ENCODE data around the gene GPC2. TPM values are rescaled to one million over a fixed set of nuclear protein-coding genes. Genes with fewer than 3 reads are reported as not detected.

GPC2 gene
- total RNA-seq, 2 experiments from 2014 or later, result 5.3 to 6.1 TPM

GRCh38 chr7:100157334-100158228, 19.6 kb downstream of the GPC2 start:
- Mint-ChIP-seq H3K27me3 (no peaks in the 10 kb centered on the region), H3K36me3 (ENCODE audit: low read depth) (peaks cover 21% of the 10 kb centered on the region), H3K4me1 (peaks cover 44% of the 10 kb centered on the region), H3K4me3 (peak overlapping the region; percentile 76), H3K27ac (peak overlapping the region; percentile 83), H3K9me3 (ENCODE audit: low read depth) (no peaks in the 10 kb centered on the region)
- DNase-seq (peak; percentile 34), ATAC-seq (no peak)
- ChIA-PET CTCF (interaction anchor here (0.5 to 1.6 kb wide), 7 partner anchors 10 to 464 kb away, joined by 3 to 4 read pairs (median 3); no protein-coding TSS in a partner anchor), POLR2A (interaction anchor here (1.2 kb wide), 1 partner anchor 273 kb away, joined by 4 read pairs; no protein-coding TSS in a partner anchor)
- intact Hi-C loops (cut with DNase I, micrococcal nuclease), result loop anchor here (1.0 to 5.0 kb wide), 5 partner anchors 9 to 535 kb away; partner anchors contain the start of genes GPC2 (in 2 of the 2), LAMTOR4 (in 2 of the 2), STAG3 (in 2 of the 2) and GAL3ST4 (in 1 of the 2)

DNA sequence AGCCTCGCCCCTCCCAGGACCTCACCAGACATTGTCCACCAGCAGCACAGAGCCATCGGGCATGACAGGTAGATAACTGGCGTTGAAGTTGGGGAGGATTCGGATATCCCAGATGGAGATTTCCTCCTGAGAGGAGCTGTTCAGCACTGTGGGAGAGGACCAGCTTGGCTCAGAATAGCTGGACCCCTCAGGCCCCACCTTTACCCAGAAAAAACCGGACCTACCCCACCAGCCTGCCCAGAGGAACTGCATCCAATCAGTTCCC, 20.2 kb downstream of the GPC2 start:
- Mint-ChIP-seq H3K9me3 (ENCODE audit: low read depth) (no peaks in the 10 kb centered on the region), H3K27ac (peak overlapping the region; percentile 72), H3K27me3 (no peaks in the 10 kb centered on the region), H3K4me1 (peaks cover 48% of the 10 kb centered on the region), H3K36me3 (ENCODE audit: low read depth) (peaks cover 27% of the 10 kb centered on the region), H3K4me3 (peak overlapping the region; percentile 76)
- CTCF ChIA-PET, result interaction anchor here (0.7 to 1.6 kb wide), 5 partner anchors 10 to 190 kb away, joined by 3 to 5 read pairs (median 4); no protein-coding TSS in a partner anchor
- POLR2A ChIA-PET, result interaction anchor here (1.2 kb wide), 1 partner anchor 274 kb away, joined by 4 read pairs; no protein-coding TSS in a partner anchor
- DNase-seq (no peak), ATAC-seq (no peak)
- intact Hi-C loops (cut with DNase I, micrococcal nuclease), result loop anchor here in 1 of 2 experiments (5.0 kb wide), 1 partner anchor 535 kb away; the partner anchor contains the start of gene GIGYF1

GRCh38 chr7:100156331-100157068, 20.7 kb downstream of the GPC2 start:
- Mint-ChIP-seq H3K27ac (peak overlapping the region; percentile 72), H3K4me3 (peak overlapping the region; percentile 76), H3K36me3 (ENCODE audit: low read depth) (peaks cover 31% of the 10 kb centered on the region), H3K4me1 (peaks cover 48% of the 10 kb centered on the region), H3K9me3 (ENCODE audit: low read depth) (no peaks in the 10 kb centered on the region), H3K27me3 (no peaks in the 10 kb centered on the region)
- intact Hi-C loops (cut with DNase I, micrococcal nuclease), result loop anchor here in 1 of 2 experiments (5.0 kb wide), 1 partner anchor 536 kb away; the partner anchor contains the start of gene GIGYF1
- peak; percentile 20 for ATAC-seq
- ChIA-PET CTCF (interaction anchor here (0.7 to 1.6 kb wide), 5 partner anchors 24 to 284 kb away, joined by 3 to 5 read pairs (median 4); no protein-coding TSS in a partner anchor), POLR2A (interaction anchor here (0.5 to 1.2 kb wide), 2 partner anchors 107 to 274 kb away, joined by 3 to 4 read pairs; partner anchors contain the start of gene ZSCAN21)
- DNase-seq, result peak; percentile 26

- POLR2A ChIA-PET, result no interaction called here
- Mint-ChIP-seq H3K27me3 (no peaks in the 10 kb centered on the region), H3K4me3 (no peak overlapping the region), H3K4me1 (peaks cover 49% of the 10 kb centered on the region), H3K36me3 (ENCODE audit: low read depth) (peaks cover 35% of the 10 kb centered on the region), H3K9me3 (ENCODE audit: low read depth) (no peaks in the 10 kb centered on the region), H3K27ac (peak overlapping the region; percentile 43)
- CTCF ChIA-PET, result interaction anchor here (0.7 to 1.4 kb wide), 2 partner anchors 191 to 285 kb away, joined by 3 to 5 read pairs; no protein-coding TSS in a partner anchor
- intact Hi-C loops (cut with DNase I, micrococcal nuclease), result loop anchor here in 1 of 2 experiments (5.0 kb wide), 1 partner anchor 537 kb away; the partner anchor contains the start of gene GIGYF1
- ATAC-seq (no peak), DNase-seq (no peak)
These were observed 21.4 kb downstream of the GPC2 start for GRCh38 chr7:100155553-100156317.

- ChIA-PET POLR2A (interaction anchor here (0.5 kb wide), 1 partner anchor 54 kb away, joined by 3 read pairs; the partner anchor contains the start of gene MCM7), CTCF (interaction anchor here (1.1 kb wide), 1 partner anchor 65 kb away, joined by 6 read pairs; no protein-coding TSS in a partner anchor)
- no peaks in the 10 kb centered on the region for H3K9me3 Mint-ChIP-seq (ENCODE audit: low read depth)
- intact Hi-C loops (cut with DNase I, micrococcal nuclease), result loop anchor here in 1 of 2 experiments (5.0 kb wide), 1 partner anchor 537 kb away; the partner anchor contains the start of gene GIGYF1
- ATAC-seq, result no peak
- H3K27ac Mint-ChIP-seq, result no peak overlapping the region
- H3K4me3 Mint-ChIP-seq, result no peak overlapping the region
- peaks cover 57% of the 10 kb centered on the region for H3K4me1 Mint-ChIP-seq
- DNase-seq, result no peak
- peaks cover 42% of the 10 kb centered on the region for H3K36me3 Mint-ChIP-seq (ENCODE audit: low read depth)
- H3K27me3 Mint-ChIP-seq, result no peaks in the 10 kb centered on the region
These were observed 22.3 kb downstream of the GPC2 start for GRCh38 chr7:100154651-100155491.

GRCh38 chr7:100153708-100154535, 23.3 kb downstream of the GPC2 start:
- intact Hi-C loops (cut with DNase I, micrococcal nuclease), result no loop called here
- H3K4me3 Mint-ChIP-seq, result no peak overlapping the region
- ChIA-PET CTCF (interaction anchor here (1.1 kb wide), 1 partner anchor 64 kb away, joined by 6 read pairs; no protein-coding TSS in a partner anchor), POLR2A (no interaction called here)
- H3K36me3 Mint-ChIP-seq (ENCODE audit: low read depth), result peaks cover 42% of the 10 kb centered on the region
- H3K27ac Mint-ChIP-seq, result peak overlapping the region; percentile 42
- H3K4me1 Mint-ChIP-seq, result peaks cover 52% of the 10 kb centered on the region
- no peaks in the 10 kb centered on the region for H3K27me3 Mint-ChIP-seq
- no peak for ATAC-seq
- H3K9me3 Mint-ChIP-seq (ENCODE audit: low read depth), result no peaks in the 10 kb centered on the region
- no peak for DNase-seq

GRCh38 chr7:100152937-100153666, 24.1 kb downstream of the GPC2 start:
- Mint-ChIP-seq H3K4me3 (no peak overlapping the region), H3K27ac (no peak overlapping the region), H3K27me3 (no peaks in the 10 kb centered on the region), H3K9me3 (ENCODE audit: low read depth) (no peaks in the 10 kb centered on the region), H3K36me3 (ENCODE audit: low read depth) (peaks cover 45% of the 10 kb centered on the region), H3K4me1 (peaks cover 55% of the 10 kb centered on the region)
- ATAC-seq (no peak), DNase-seq (no peak)
- POLR2A ChIA-PET, result no interaction called here
- CTCF ChIA-PET, result interaction anchor here (0.6 kb wide), 1 partner anchor 330 kb away, joined by 3 read pairs; no protein-coding TSS in a partner anchor
- intact Hi-C loops (cut with DNase I, micrococcal nuclease), result no loop called here

DNA sequence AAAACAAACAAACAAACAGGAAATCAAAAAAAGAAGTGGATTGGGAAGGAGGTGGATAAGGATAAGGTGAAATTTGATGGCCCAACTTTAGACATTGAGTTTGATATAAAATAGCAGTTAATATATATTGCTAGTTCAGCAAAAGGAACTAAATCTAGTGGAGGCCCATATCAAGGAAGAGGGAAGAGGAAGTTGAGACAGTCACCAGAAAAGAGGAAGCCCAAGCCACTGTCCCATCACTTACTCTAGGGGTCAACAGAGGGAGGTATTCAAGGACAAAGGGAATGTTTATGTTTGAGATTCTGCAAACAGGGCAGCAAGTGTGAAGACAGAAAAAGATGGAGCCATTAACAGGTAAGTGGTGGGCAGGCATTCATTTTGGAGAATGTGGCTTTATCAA, 24.8 kb downstream of the GPC2 start:
- intact Hi-C loops (cut with DNase I, micrococcal nuclease), result no loop called here
- POLR2A ChIA-PET, result no interaction called here

More for the DNA sequence above, 24.8 kb downstream of the GPC2 start:
- Mint-ChIP-seq H3K27me3 (no peaks in the 10 kb centered on the region), H3K36me3 (ENCODE audit: low read depth) (peaks cover 41% of the 10 kb centered on the region), H3K4me1 (peaks cover 54% of the 10 kb centered on the region), H3K27ac (peak overlapping the region; percentile 32), H3K9me3 (ENCODE audit: low read depth) (no peaks in the 10 kb centered on the region), H3K4me3 (no peak overlapping the region)
- ATAC-seq, result no peak
- DNase-seq, result no peak
- CTCF ChIA-PET, result interaction anchor here (0.6 to 1.3 kb wide), 3 partner anchors 19 to 331 kb away, joined by 3 read pairs; no protein-coding TSS in a partner anchor
